Tibial nerve (tissue), 3 donors: ENCODE measurements around the gene WDR36.

Experiments
- CTCF ChIP-seq, 5 experiments: fragments of 200-600 bp in 3 of 5; fragments of 450-650 bp in 2 of 5; sonication (generic) in 3 of 5; IDR thresholded peaks; one replicate each; pipeline ENCODE4 v1.5.1; 2016 to 2019; ENCODE audit warnings: antibody characterized with exemption in 5 of 5, mild to moderate bottlenecking in 3 of 5, moderate library complexity in 2 of 5
- POLR2A ChIP-seq, 2 donors: fragments of 450-650 bp; IDR thresholded peaks; one replicate each; pipeline ENCODE4 v1.6.1; 2017; ENCODE audit warnings: antibody characterized with exemption in 2 of 2, mild to moderate bottlenecking in 2 of 2, moderate library complexity in 2 of 2

DNA sequence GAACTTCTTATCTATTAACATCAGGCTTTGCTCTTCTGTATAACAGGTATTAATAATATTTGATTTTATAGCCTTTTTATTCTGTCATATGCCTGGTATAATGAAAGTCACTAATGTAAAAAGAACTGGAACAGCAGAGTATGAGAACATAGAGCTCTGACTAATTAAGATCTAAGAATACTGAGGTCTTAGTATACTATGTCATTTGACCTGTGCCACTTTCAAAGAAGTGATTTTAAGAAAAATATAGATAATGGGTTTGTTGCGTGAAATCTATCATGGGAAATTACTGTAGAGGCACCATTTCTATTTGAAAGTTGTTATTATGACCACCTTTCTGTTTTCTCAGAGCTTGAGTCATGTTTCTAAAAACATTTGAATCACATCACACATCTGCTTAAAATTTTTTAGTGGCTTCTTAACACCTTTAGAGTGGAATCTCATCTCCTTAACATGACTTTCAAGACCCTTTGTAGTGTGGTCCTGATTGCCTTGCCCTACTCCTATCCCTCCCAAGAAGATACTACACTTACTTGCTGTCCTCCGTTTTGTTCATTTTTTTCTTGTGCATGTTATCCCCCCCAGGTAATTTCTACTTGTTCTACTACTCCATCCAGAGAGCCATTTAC lies 14.3 kb downstream of the WDR36 start:
- TF ChIP-seq CTCF (IDR thresholded peaks at IDR 0.05) (no peak), POLR2A (IDR thresholded peaks at IDR 0.05) (no peak)
